CD4-positive, alpha-beta T cell treated with Interleukin-10 for 1 hour (primary cell): Measurements from ENCODE around the gene CFAP46.

Source experiments
- DNase-seq: peaks from one replicate; pipeline ENCODE4 v3.0.0-alpha.2; 2020

The CFAP46 gene

DNA sequence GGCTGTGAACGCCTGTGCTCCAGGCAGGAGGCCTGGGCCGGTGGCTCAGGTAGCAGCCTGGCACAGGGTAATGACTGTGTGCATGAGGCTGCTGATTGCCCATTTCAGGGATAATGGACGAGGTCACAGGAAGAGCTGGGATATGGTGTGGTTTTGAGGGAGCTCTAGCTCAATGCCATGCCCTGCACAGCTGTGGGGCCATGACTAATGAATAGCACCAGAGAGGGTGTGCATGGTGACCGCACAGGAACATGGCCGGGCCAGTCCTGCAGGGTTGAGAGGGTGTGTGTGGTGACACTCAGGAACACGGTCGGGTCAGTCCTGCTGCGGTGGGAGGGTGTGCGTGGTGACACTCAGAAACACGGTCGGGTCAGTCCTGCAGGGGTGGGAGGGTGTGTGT, 178.3 kb downstream of the CFAP46 start:
- no peak for DNase-seq

- no peak for DNase-seq
Observed at GRCh38 chr10:132763545-132763944, 178.8 kb downstream of the CFAP46 start.

DNA sequence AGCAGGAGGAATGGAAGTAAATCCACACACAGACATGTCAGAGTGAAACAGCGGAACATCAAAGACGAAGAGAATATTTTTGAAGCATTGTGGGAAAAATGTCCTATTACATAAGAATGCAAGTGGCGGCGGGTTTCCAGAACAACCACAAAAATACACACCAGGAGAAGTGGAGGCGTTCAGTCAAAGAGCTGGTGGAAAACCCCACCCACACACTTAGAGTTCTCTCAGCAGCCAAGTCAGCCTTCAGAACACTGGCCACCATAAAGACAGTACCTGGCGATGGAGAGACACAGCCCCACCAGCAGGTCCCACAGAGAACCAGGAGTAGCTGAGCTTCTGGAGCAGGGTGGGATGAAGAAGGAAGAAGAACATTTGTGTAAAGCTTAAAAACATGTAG, 180.1 kb downstream of the CFAP46 start:
- DNase-seq = no peak

DNA sequence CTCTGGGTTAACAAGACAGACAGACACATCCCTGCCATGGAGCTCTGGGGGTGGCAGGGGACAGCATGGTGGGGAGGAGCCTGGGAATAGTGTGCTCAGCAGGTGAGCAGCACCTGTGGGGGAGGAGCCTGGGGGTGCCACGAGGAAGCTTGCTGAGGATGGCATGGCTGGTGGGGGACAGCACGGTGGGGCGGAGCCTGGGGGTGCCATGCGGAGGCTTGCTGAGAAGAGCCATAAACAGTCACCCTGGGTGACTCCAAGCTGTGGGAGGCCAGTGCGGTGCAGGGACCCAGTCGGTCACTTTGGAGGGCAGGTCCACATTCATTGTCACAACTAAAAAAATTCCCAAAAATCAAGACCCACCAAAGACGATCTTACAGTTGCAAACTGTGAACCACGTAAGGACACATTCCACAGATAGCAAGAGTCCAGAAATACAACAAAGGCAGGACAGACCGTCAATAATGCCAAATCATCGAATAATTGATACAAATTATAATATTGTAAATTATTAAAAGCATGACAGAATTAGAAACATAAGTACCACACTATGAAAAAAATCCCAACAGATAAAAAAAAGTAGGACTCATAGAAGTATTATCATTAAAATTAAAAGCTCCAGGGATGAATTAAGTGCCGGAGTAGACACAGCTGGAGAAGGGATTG, 180.8 kb downstream of the CFAP46 start:
- DNase-seq = no peak

- DNase-seq = no peak
Observed at GRCh38 chr10:132758865-132759264, 183.5 kb downstream of the CFAP46 start.
